ENCODE measurements around the gene MEI1. TPM values are rescaled to one million over a fixed set of nuclear protein-coding genes. Genes with fewer than 3 reads are reported as not detected.

MEI1 gene, protein sequence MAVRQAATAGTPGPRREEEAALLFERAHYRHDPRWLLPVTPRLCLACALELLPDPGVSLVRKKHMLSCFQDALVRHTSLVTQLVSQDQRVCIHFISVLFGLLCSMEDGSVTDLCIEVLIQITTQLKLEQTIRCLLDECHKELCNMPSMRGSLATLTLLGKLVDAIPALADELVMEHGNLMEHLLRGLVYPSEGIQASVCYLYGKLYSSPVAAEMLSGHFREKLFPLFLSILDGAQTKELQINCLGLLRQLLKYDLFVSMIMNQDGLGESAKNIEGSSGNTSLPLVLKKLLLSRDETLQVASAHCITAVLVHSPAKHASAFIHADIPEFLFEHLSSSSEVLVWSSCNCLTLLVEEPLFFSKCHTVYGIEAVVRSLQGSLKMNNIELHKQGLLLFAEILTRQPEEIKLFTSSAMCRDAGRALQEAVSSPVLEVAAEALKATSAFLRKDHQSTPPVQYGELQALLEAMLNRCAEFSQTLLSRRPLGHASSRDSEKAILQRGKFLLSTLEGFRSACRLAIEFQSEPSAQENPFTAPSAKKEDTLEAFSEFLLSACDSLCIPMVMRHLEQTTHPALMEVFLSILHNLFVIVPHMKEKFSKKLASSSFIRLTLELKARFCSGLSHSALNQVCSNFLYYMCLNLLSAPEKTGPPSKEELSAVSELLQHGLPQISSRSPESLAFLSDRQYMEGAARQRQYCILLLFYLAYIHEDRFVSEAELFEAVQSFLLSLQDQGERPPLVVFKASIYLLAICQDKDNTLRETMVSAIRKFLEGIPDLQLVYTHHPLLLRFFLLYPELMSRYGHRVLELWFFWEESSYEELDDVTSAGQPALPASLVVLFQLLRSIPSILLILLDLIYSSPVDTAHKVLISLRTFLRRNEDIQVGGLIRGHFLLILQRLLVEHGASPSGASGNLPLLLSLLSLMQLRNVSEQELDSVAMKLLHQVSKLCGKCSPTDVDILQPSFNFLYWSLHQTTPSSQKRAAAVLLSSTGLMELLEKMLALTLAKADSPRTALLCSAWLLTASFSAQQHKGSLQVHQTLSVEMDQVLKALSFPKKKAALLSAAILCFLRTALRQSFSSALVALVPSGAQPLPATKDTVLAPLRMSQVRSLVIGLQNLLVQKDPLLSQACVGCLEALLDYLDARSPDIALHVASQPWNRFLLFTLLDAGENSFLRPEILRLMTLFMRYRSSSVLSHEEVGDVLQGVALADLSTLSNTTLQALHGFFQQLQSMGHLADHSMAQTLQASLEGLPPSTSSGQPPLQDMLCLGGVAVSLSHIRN
- 0.48 TPM in 1 of 2 replicates, not detected in the other for total RNA-seq (2011; cell fraction: chromatin; rRNA removed; ENCODE audit: low replicate concordance)
- total RNA-seq (2011; cell fraction: nucleolus; rRNA removed) = 0.39 TPM in 1 of 2 replicates, not detected in the other
- 1.6 TPM in 1 of 2 replicates, not detected in the other for total RNA-seq (2011; cell fraction: nucleoplasm; rRNA removed)
- 0.18 TPM in 1 of 2 replicates, not detected in the other for total RNA-seq (2014; rRNA removed)
- not detected in 2 replicates for total RNA-seq (2014; rRNA removed; fragmentation: Illumina TruSeq; extraction: Trizol)
- 0.75 TPM in 1 of 2 replicates, not detected in the other for total RNA-seq (2015; rRNA removed; fragmentation: Illumina TruSeq; extraction: Trizol)
- total RNA-seq (2021) = 0.31 and 0.47 TPM in 2 replicates
- 0.33 and 0.61 TPM in 2 replicates for polyA plus RNA-seq (2011; rRNA removed)
- 0.73 and 2.2 TPM in 2 replicates for polyA plus RNA-seq (2011; cell fraction: cytosol; rRNA removed)
- polyA plus RNA-seq (2011; cell fraction: nucleus; rRNA removed) = 0.81 and 1.1 TPM in 2 replicates
- polyA plus RNA-seq (2012) = 0.66 and 1.2 TPM in 2 replicates
- 0.16 and 0.17 TPM in 2 replicates for polyA plus RNA-seq (2014; fragmentation: Illumina TruSeq; extraction: Trizol)
- polyA plus RNA-seq (2014; fragmentation: Nextera tagmentation; extraction: Ambion mirVana) = under 1 TPM; 0.08 to 0.18 TPM
- polyA plus RNA-seq (2014; rRNA removed) = 0.15 and 0.68 TPM in 2 replicates
- 0.25 and 0.27 TPM in 2 replicates for polyA minus RNA-seq (2011; rRNA and poly(A)+ RNA removed)
- not detected in 2 replicates for polyA minus RNA-seq (2011; cell fraction: cytosol; rRNA and poly(A)+ RNA removed)
- 0.40 and 1.2 TPM in 2 replicates for polyA minus RNA-seq (2011; cell fraction: nucleus; rRNA and poly(A)+ RNA removed)
- Bru-seq, nascent RNA = percentile 13 among the genes with signal in this experiment
- percentile 13 among the genes with signal in this experiment for BruChase-seq, experiment 1, labeled RNA remaining after a 2-hour chase
- BruChase-seq, experiment 2, labeled RNA remaining after a 6-hour chase = percentile 14 among the genes with signal in this experiment
- long read RNA-seq, experiment 1, partial matches to known transcripts = 0 of 1 reads
- long read RNA-seq, experiment 1, other reads (novel, unspliced or antisense) = 1 of 1 reads
- long read RNA-seq, experiment 2 = 0 reads
- long read RNA-seq, experiment 3 = 0 reads

DNA sequence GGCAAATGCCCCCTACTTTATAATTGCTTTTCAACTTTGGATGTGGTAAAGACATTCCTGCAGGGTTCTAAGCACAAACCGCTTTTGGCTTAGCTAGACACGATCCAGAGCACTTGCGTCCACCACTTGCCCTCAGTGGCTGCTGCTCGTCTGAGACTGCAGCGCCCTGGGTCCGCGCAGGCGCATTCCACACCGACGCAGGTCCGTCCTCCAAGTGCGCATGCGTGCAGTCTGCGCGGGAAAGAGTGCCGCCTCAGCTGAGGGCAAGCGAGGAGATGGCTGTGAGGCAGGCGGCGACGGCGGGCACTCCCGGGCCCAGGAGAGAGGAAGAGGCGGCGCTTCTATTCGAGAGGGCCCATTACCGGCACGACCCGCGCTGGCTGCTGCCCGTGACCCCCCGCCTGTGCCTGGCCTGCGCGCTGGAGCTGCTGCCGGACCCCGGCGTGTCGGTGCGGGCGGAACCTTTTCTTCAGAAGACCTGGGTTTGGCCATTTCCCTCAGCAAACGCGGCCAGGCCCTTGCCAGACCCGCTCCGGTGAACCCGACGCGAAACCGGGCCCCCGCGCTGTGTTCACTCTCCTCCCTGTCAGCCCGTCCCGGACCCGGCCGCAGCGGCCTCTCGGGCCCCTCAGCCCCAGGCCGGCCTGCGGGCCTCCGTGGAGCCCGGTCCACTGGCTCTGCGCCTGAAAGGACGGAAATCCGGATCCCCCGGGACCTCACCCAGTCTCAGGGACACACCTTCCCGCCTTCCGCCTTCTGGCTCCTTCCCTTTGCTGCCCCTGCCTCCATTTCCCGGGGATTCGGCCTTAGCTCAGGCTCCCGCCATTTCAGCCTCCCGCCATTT is at the start of gene MEI1:
MEI1 (plus strand) TSS at position 240 of the 844 bp plus-strand sequence; CDS start at position 276, 36 bp downstream.
- Histone ChIP-seq H3K79me2 (ENCODE audit: control insufficient read depth, insufficient read depth, low read length) (no peaks in the 10 kb centered on the region), H3K9ac (ENCODE audit: insufficient read depth in 1 of 2, low read depth in 2 of 2, low read length in 2 of 2) (no peak within 1 kb of the TSS), H2AFZ (ENCODE audit: low read depth, low read length) (no peak within 1 kb of the TSS), H3K9me1 (ENCODE audit: control insufficient read depth, insufficient read depth, low read length) (no peaks in the 10 kb centered on the region), H3K36me3 (ENCODE audit: control insufficient read depth, insufficient read depth, low read length) (no peaks in the 10 kb centered on the region), H3K27ac (ENCODE audit: extremely low read depth, low read depth, low read length) (no peak within 1 kb of the TSS), H4K20me1 (replicated peaks; ENCODE audit: control insufficient read depth, insufficient read depth, low read length) (no peaks in the 10 kb centered on the region; the same call in none of the 2 replicates), H3K4me1 (replicated peaks in 1 of 2; ENCODE audit: control insufficient read depth in 2 of 2, insufficient read depth in 2 of 2, low read length in 2 of 2) (peaks cover 2 to 18% of the 10 kb centered on the region in 2 experiments; a peak in 2 of 5 replicates), H3K27me3 (ENCODE audit: control insufficient read depth in 2 of 2, insufficient read depth in 2 of 2, low read length in 2 of 2) (no peaks in the 10 kb centered on the region), H3K4me3 (no peak within 1 kb of the TSS), H3K4me2 (ENCODE audit: insufficient read depth, low read length) (no peak within 1 kb of the TSS), H3K9me3 (replicated peaks; ENCODE audit: control insufficient read depth, insufficient read depth, low read depth, low read length) (no peaks in the 10 kb centered on the region)
- DNase-seq (ENCODE audit: extremely low read depth in 1 of 4, low spot score in 3 of 4) (no peak), FAIRE-seq (no peak), ATAC-seq (no peak)
- intact Hi-C loops (cut with micrococcal nuclease) = loop anchor here (5.0 kb wide), 1 partner anchor 48 kb away; no protein-coding TSS in a partner anchor
- POLR2A ChIA-PET = interaction anchor here (0.6 to 3.0 kb wide), 4 partner anchors 12 to 276 kb away, joined by 3 to 26 read pairs (median 3); partner anchors contain the start of gene SNU13
- BruUV-seq (replicated peaks) = no TSS peak
- in situ Hi-C loops (cut with MboI) = loop anchor here (5.0 kb wide), 1 partner anchor 243 kb away; no protein-coding TSS in a partner anchor
- TF ChIP-seq POLR2G (IDR thresholded peaks at IDR 0.05; ENCODE audit: low read depth, low read length) (peak; percentile 36), SRSF1 (IDR thresholded peaks at IDR 0.05; ENCODE audit: low read depth, low read length) (no peak)
- TF ChIP-seq, protein P1, sequence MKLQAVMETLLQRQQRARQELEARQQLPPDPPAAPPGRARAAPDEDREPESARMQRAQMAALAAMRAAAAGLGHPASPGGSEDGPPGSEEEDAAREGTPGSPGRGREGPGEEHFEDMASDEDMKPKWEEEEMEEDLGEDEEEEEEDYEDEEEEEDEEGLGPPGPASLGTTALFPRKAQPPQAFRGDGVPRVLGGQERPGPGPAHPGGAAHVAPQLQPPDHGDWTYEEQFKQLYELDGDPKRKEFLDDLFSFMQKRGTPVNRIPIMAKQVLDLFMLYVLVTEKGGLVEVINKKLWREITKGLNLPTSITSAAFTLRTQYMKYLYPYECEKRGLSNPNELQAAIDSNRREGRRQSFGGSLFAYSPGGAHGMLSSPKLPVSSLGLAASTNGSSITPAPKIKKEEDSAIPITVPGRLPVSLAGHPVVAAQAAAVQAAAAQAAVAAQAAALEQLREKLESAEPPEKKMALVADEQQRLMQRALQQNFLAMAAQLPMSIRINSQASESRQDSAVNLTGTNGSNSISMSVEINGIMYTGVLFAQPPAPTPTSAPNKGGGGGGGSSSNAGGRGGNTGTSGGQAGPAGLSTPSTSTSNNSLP (IDR thresholded peaks at IDR 0.05; ENCODE audit: borderline replicate concordance, low read depth, low read length) = no peak
- TF ChIP-seq, protein P2, sequence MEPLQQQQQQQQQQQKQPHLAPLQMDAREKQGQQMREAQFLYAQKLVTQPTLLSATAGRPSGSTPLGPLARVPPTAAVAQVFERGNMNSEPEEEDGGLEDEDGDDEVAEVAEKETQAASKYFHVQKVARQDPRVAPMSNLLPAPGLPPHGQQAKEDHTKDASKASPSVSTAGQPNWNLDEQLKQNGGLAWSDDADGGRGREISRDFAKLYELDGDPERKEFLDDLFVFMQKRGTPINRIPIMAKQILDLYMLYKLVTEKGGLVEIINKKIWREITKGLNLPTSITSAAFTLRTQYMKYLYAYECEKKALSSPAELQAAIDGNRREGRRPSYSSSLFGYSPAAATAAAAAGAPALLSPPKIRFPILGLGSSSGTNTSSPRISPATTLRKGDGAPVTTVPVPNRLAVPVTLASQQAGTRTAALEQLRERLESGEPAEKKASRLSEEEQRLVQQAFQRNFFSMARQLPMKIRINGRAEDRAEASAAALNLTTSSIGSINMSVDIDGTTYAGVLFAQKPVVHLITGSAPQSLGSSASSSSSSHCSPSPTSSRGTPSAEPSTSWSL (CRISPR knock-in tag; IDR thresholded peaks at IDR 0.05; ENCODE audit: borderline replicate concordance) = no peak
- CTCF ChIA-PET (ENCODE audit: low intra/inter-chr PET ratio) = no interaction called here
- 76% methylated on average over 19 of the region's 69 CpGs for WGBS (ENCODE audit: insufficient coverage, low coverage, missing lambda C conversion rate)

All from K562 (cell line).